Right cardiac atrium (tissue), 5 donors: ENCODE results near the gene BEAN1. TPM values are rescaled to one million over a fixed set of nuclear protein-coding genes. Genes with fewer than 3 reads are reported as not detected.
"Not testable (repeated sequence)": the region's sequence is repeated elsewhere in the genome, so short reads cannot be mapped to it uniquely, and the experiment has no call there.

Source experiments
- ATAC-seq, 2 donors: fragments of 200-7000 bp; cut with Tn5 transposase; one replicate each; pipeline versions ENCODE4 v1.8.0 to v1.9.1; 2020; ENCODE audit warnings: moderate library complexity in 2 of 2, mild to moderate bottlenecking in 1 of 2
- DNase-seq, 3 donors: peaks; one replicate each; pipeline ENCODE4 v3.0.0-alpha.2; 2020
- H3K27ac ChIP-seq: one replicate; pipeline ENCODE4 v1.5.1; 2013; ENCODE audit warnings: mild to moderate bottlenecking, low read length, control low read depth, moderate library complexity
- H3K27me3 ChIP-seq: one replicate; pipeline ENCODE4 v1.6.1; 2013; ENCODE audit not compliant: control insufficient read depth, insufficient read depth
- H3K4me1 ChIP-seq: one replicate; pipeline ENCODE4 v1.6.1; 2013; ENCODE audit warnings: low read length; ENCODE audit not compliant: control insufficient read depth, insufficient read depth
- H3K4me3 ChIP-seq: one replicate; pipeline ENCODE4 v1.5.1; 2013; ENCODE audit warnings: low read length, control low read depth
- H3K9me3 ChIP-seq: one replicate; pipeline ENCODE4 v1.6.1; 2013; ENCODE audit warnings: low read length; ENCODE audit not compliant: control insufficient read depth
- WGBS: extraction: QIAGEN DNeasy Blood & Tissue Kit; methylation state at CpG from one replicate; pipeline ENCODE4 v1.1.7; 2013; 5-methylcytosine and 5-hydroxymethylcytosine counted together
- intact Hi-C, 4 donors: fragments of 100-400 bp; cut with DNase I; formaldehyde crosslinking; loops; one replicate each; pipeline versions ENCODE4 v1.11.0 to v1.14.0; 2022 to 2023
- polyA plus RNA-seq: library from polyadenylated mRNA; stranded (reverse); fragments of 200-250 nt; gene quantifications from one replicate; pipeline ENCODE4 v1.2.3, GENCODE V29; 2013
- total RNA-seq, 4 donors: library from RNA; stranded (reverse); fragmentation: NEBNext Ultra II Directional; extraction: Animal tissue kit (Norgen Biotek cat#: 25700); gene quantifications; one replicate each; pipeline ENCODE4 v1.2.1, GENCODE V29; 2021
- donor health status: healthy with polysubstance abuse.
- donor health status: DM: no; HTN: yes; CAD: no.
- donor health status: DM: no; HTN: no; CAD: no.
- donor health status: DM: no; HTN: yes; CAD: no; lungs with severe emphysema.
- donor health status: DM: yes; HTN: yes; CAD: no.

BEAN1 gene
- total and polyA plus RNA-seq, 5 donors = 0.41 to 1.5 (median 1.1) TPM

DNA sequence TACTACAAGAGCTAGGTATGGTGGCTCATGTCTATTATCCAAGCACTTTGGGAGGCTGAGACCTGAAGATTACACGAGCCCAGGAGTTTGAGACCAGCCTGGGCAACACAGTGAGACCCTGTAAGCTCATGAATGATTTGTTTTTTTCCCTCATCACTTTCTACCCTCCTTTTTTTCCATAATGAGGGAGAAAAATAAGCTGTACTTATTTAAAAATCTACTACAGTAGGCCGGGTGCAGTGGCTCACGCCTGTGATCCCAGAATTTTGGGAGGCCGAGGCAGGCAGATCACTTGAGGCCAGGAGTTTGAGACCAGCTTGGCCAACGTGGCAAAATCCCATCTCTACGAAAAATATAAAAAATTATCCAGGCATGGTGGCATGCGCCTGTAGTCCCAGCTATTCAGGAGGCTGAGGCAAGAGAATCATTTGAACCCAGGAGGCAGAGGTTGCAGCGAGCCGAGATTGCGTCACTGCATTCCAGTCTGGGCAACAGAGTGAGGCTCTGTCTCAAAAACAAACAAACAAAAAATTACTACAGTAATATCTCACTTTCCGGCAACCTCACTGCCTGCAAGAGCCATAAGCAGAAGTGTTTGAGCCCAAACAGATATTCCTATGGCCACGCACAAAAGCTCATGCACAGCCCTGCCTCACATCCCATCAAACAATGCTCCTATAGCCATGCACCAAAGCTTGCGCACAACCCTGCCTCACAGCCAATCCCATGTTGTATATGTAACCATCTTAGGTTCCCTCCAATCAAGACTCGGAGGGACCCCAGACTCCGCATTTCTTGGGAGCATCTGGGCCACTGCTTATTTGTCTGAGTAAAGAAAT lies 85.4 kb downstream of the BEAN1 start:
- Histone ChIP-seq H3K9me3 (no peaks in the 10 kb centered on the region), H3K4me1 (peaks cover 20% of the 10 kb centered on the region), H3K27me3 (no peaks in the 10 kb centered on the region), H3K4me3 (no peak overlapping the region), H3K27ac (peak overlapping the region; percentile 65)
- WGBS = 80% methylated on average over 15 of the region's 15 CpGs
- DNase-seq (peak in 1 of 3 donors; percentile 77), ATAC-seq (no peak)
- intact Hi-C loops = no loop called here

- WGBS = 81% methylated on average over 8 of the region's 8 CpGs
- Histone ChIP-seq H3K4me3 (no peak overlapping the region), H3K4me1 (peaks cover 24% of the 10 kb centered on the region), H3K9me3 (no peaks in the 10 kb centered on the region), H3K27ac (peak overlapping the region; percentile 6), H3K27me3 (no peaks in the 10 kb centered on the region)
- intact Hi-C loops = no loop called here
- no peak for ATAC-seq
- no peak for DNase-seq
Observed at GRCh38 chr16:66513111-66513723, 86.1 kb downstream of the BEAN1 start.

- intact Hi-C loops, DNase-seq, H3K27ac ChIP-seq, H3K4me3 ChIP-seq, ATAC-seq, H3K27me3 ChIP-seq, H3K9me3 ChIP-seq: not testable (repeated sequence)
- 96% methylated on average over 11 of the region's 17 CpGs for WGBS
- H3K4me1 ChIP-seq = peaks cover 24% of the 10 kb centered on the region
Observed at GRCh38 chr16:66514391-66514790, 87.3 kb downstream of the BEAN1 start.

GRCh38 chr16:66514980-66515595 lies 88.0 kb downstream of the BEAN1 start:
- H3K27me3 ChIP-seq, H3K27ac ChIP-seq, DNase-seq, H3K9me3 ChIP-seq, H3K4me3 ChIP-seq, intact Hi-C loops, ATAC-seq: not testable (repeated sequence)
- WGBS = 86% methylated on average over 10 of the region's 10 CpGs
- peaks cover 30% of the 10 kb centered on the region for H3K4me1 ChIP-seq

GRCh38 chr16:66515596-66516508 lies 88.8 kb downstream of the BEAN1 start:
- Histone ChIP-seq H3K9me3 (no peaks in the 10 kb centered on the region), H3K27me3 (no peaks in the 10 kb centered on the region), H3K4me1 (peaks cover 30% of the 10 kb centered on the region), H3K27ac (peak overlapping the region; percentile 98), H3K4me3 (no peak overlapping the region)
- 40% methylated on average over 12 of the region's 12 CpGs for WGBS
- DNase-seq (peak in 1 of 3 donors; percentile 76), ATAC-seq (peak in 1 of 2 donors; percentile 9)
- intact Hi-C loops = no loop called here

DNA sequence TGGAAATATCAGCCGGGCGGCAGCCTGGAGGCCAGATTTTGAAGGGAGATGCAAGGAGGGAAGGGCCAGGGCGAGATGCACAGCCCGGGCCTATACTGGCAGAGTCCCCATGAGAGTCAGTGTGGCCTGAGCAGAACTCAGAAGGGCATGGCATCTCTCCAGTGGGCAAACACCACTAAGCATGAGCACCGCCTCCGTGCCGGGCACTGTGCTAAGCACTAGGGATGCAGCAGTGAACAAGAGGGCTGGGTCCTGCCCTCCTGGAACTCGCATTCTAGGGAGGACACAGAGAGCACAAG lies 89.4 kb downstream of the BEAN1 start:
- ATAC-seq = no peak
- no peak overlapping the region for H3K4me3 ChIP-seq

GRCh38 chr16:66516808-66517585 lies 89.9 kb downstream of the BEAN1 start:
- Histone ChIP-seq H3K9me3 (no peaks in the 10 kb centered on the region), H3K4me1 (peaks cover 37% of the 10 kb centered on the region), H3K27ac (peak overlapping the region; percentile 100), H3K4me3 (peak overlapping the region; percentile 3), H3K27me3 (no peaks in the 10 kb centered on the region)
- intact Hi-C loops = no loop called here
- WGBS = 11% methylated on average over 15 of the region's 15 CpGs
- peak; percentile 98 to 99 (median 98) for DNase-seq
- ATAC-seq = peak; percentile 96

More for the DNA sequence above, 89.4 kb downstream of the BEAN1 start:
- Histone ChIP-seq H3K27me3 (no peaks in the 10 kb centered on the region), H3K9me3 (no peaks in the 10 kb centered on the region), H3K4me1 (peaks cover 36% of the 10 kb centered on the region), H3K27ac (peak overlapping the region; percentile 98)
- DNase-seq = no peak
- WGBS = 4% methylated on average over 8 of the region's 8 CpGs
- intact Hi-C loops = no loop called here

GRCh38 chr16:66517586-66518263 lies 90.6 kb downstream of the BEAN1 start:
- no peaks in the 10 kb centered on the region for H3K27me3 ChIP-seq
- intact Hi-C loops = no loop called here
- WGBS = 61% methylated on average over 8 of the region's 8 CpGs
- DNase-seq = peak; percentile 49 to 80 (median 69)
- H3K27ac ChIP-seq = peak overlapping the region; percentile 100
- H3K4me1 ChIP-seq = peaks cover 37% of the 10 kb centered on the region
- ATAC-seq = peak in 1 of 2 donors; percentile 0
- H3K9me3 ChIP-seq = no peaks in the 10 kb centered on the region
- no peak overlapping the region for H3K4me3 ChIP-seq

DNA sequence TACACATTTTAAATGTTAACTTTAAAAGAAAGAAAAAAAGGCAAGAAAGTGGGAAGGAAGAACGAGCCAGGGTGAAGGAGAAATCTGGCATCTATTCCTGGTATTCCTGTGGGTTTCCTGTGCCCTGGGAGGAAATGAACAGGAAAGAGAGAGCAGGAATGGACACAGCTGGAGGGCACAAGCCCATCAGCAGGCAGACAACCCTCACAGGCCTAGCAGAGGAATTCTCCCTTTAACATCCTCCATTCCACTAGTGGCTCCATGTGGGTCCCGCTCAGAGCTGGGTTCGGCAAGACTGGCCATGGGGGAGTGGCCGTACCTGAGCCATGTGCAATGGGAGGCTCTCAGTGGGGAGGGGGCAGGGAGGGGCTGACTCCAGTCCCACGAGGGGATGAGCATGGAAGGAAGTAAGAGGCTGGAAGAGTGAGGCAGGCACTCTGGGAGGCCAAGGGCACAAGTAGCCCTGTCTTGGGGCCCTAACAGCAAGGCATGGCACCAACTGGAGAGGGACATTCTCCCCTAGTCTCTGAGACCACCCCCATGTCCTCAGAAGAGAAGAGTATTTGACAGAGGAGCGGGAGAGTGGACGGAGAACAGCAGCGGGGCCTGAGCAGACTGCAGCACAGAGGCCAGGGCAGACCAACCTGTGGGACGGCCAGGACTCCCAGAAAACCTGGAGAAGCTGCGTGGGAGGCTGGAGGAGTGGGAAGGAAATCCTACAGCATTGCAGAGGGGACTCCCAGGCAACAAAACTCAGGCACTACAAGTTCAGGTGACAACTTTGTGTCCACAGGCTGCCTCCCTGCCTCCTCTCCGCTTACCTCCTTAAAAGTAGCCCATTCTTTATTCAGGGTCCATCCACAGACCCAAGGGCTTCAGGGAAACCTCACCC lies 92.6 kb downstream of the BEAN1 start:
- 75% methylated on average over 11 of the region's 11 CpGs for WGBS
- Histone ChIP-seq H3K4me3 (no peak overlapping the region), H3K4me1 (peaks cover 40% of the 10 kb centered on the region), H3K9me3 (no peaks in the 10 kb centered on the region), H3K27me3 (no peaks in the 10 kb centered on the region), H3K27ac (peak overlapping the region; percentile 79)
- DNase-seq = no peak
- intact Hi-C loops = no loop called here
- no peak for ATAC-seq
